Measurements from ENCODE around the gene METTL26.

DNA sequence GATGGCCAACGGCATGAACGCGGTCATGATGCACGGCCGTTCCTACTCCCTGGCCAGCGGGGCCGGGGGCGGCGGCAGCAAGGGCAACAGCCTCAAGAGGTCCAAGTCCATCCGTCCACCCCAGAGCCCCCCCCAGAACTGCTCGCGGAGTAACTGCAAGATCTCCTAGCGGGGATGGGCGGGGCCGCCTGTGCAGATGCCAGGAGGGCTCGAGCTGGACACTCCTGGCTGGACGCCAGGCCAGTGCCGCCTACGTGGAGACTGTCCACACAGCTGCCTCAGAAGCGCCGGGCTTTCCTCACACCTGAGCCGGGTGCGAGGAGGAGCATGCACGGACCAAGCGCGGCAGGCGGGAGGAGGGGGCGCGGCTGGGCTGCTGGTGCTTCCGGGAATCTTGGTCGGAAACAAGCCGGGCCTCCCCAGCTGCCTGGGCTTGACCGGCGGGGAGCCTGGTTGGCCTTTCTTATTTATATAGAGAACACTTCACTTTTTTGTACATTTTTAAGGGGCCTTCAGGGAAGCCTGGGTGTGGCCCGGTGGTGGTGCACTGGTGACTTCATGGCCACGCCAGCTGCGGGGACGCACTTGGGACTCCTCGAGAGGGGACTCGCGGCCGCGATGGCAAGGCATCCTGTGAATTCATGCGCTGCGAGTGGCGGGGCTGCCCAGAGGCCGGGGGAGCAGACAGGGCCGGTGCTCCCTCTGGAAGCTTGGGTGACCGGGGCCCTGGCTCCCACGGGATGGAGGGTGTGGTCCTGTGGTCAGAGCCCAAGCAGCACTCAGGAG, 8.5 kb downstream of the METTL26 start:
- no peak for TF ChIP-seq POLR2AphosphoS5 (IDR thresholded peaks at IDR 0.05; ENCODE audit: low read depth, low read length)
- no peak for TF ChIP-seq POLR2A (IDR thresholded peaks at IDR 0.05; ENCODE audit: low read depth, low read length)
- TF ChIP-seq TAF1 (IDR thresholded peaks at IDR 0.05; ENCODE audit: low read depth, low read length) = no peak

Measured in GM12891 (cell line).